Neuronal stem cell (in vitro differentiated cells): ENCODE data around the gene MT1M.

Source experiments
- DNase-seq: peaks from one replicate; pipeline ENCODE4 v3.0.0-alpha.2; 2013; ENCODE audit warnings: low spot score
- H2AFZ ChIP-seq: one replicate; pipeline ENCODE4 v1.6.1; 2013; ENCODE audit warnings: mild to moderate bottlenecking, low read length, inconsistent platforms
- H2AK5ac ChIP-seq: 2 replicates; pipeline ENCODE4 v1.6.1; 2013; ENCODE audit warnings: low read depth, mild to moderate bottlenecking, inconsistent platforms, low read length, moderate library complexity, mixed read lengths
- H2BK120ac ChIP-seq: 2 replicates; pipeline ENCODE4 v1.6.1; 2013; ENCODE audit warnings: low read depth, mild to moderate bottlenecking, inconsistent platforms, low read length, moderate library complexity, mixed read lengths
- H2BK12ac ChIP-seq: one replicate; pipeline ENCODE4 v1.6.1; 2013; ENCODE audit warnings: low read length, inconsistent platforms
- H2BK15ac ChIP-seq: 2 replicates; pipeline ENCODE4 v1.6.1; 2013; ENCODE audit warnings: mild to moderate bottlenecking, low read length, inconsistent platforms, mixed read lengths
- H2BK5ac ChIP-seq: one replicate; pipeline ENCODE4 v1.6.1; 2013; ENCODE audit warnings: inconsistent platforms, mild to moderate bottlenecking, low read length, moderate library complexity
- H3K14ac ChIP-seq: one replicate; pipeline ENCODE4 v1.6.1; 2013; ENCODE audit warnings: low read length, inconsistent platforms
- H3K18ac ChIP-seq: 2 replicates; pipeline ENCODE4 v1.6.1; 2013; ENCODE audit warnings: low read length, inconsistent platforms
- H3K23ac ChIP-seq: 2 replicates; pipeline ENCODE4 v1.6.1; 2013; ENCODE audit warnings: low read depth, mild to moderate bottlenecking, mixed read lengths, low read length, inconsistent platforms; ENCODE audit not compliant: poor library complexity
- H3K27ac ChIP-seq: replicated peaks from 3 replicates; pipeline ENCODE4 v1.5.1; 2013; ENCODE audit warnings: low read length, inconsistent platforms
- H3K27me3 ChIP-seq, 3 experiments: 2 replicates each; pipeline ENCODE4 v1.6.1; 2013; ENCODE audit warnings: low read length in 3 of 3, mild to moderate bottlenecking in 2 of 3, inconsistent platforms in 1 of 3, low read depth in 1 of 3, mixed read lengths in 1 of 3, moderate library complexity in 1 of 3; ENCODE audit not compliant: control insufficient read depth in 3 of 3, insufficient read depth in 3 of 3
- H3K36me3 ChIP-seq, 2 donors: replicated peaks in 1 of 2; 2 replicates each; pipeline ENCODE4 v1.6.1; 2013; ENCODE audit warnings: low read length in 2 of 2; ENCODE audit not compliant: control insufficient read depth in 2 of 2, insufficient read depth in 2 of 2
- H3K4ac ChIP-seq: 2 replicates; pipeline ENCODE4 v1.6.1; 2013; ENCODE audit warnings: inconsistent platforms, mild to moderate bottlenecking, low read length, moderate library complexity
- H3K4me1 ChIP-seq, 2 donors: 1 replicate in 1 of 2; 2 replicates in 1 of 2; pipeline ENCODE4 v1.6.1; 2013; ENCODE audit warnings: low read length in 2 of 2, low read depth in 1 of 2; ENCODE audit not compliant: control insufficient read depth in 2 of 2, insufficient read depth in 1 of 2
- H3K4me2 ChIP-seq: one replicate; pipeline ENCODE4 v1.6.1; 2013; ENCODE audit warnings: mild to moderate bottlenecking, low read length, inconsistent platforms; ENCODE audit not compliant: insufficient read depth, poor library complexity, severe bottlenecking
- H3K4me3 ChIP-seq, 2 donors: 2 replicates each; pipeline ENCODE4 v1.5.1; 2013; ENCODE audit warnings: low read length in 2 of 2, mild to moderate bottlenecking in 2 of 2, inconsistent platforms in 1 of 2, moderate library complexity in 1 of 2
- H3K79me1 ChIP-seq: one replicate; pipeline ENCODE4 v1.6.1; 2013; ENCODE audit warnings: low read depth, mild to moderate bottlenecking, inconsistent platforms, low read length, moderate library complexity
- H3K9ac ChIP-seq: one replicate; pipeline ENCODE4 v1.6.1; 2013; ENCODE audit warnings: mild to moderate bottlenecking, low read depth, low read length, inconsistent platforms; ENCODE audit not compliant: poor library complexity
- H3K9me3 ChIP-seq, 2 donors: replicated peaks in 1 of 2; 2 replicates each; pipeline versions ENCODE3 to v1.6.1; 2013; ENCODE audit warnings: low read length in 2 of 2, mild to moderate bottlenecking in 2 of 2, inconsistent platforms in 1 of 2, low read depth in 1 of 2, mixed read lengths in 1 of 2, moderate library complexity in 1 of 2; ENCODE audit not compliant: control insufficient read depth in 2 of 2, insufficient read depth in 1 of 2
- H4K8ac ChIP-seq: one replicate; pipeline ENCODE4 v1.6.1; 2013; ENCODE audit warnings: low read depth, mild to moderate bottlenecking, inconsistent platforms, low read length, moderate library complexity
- H4K91ac ChIP-seq: one replicate; pipeline ENCODE4 v1.6.1; 2013; ENCODE audit warnings: low read length, low read depth, mild to moderate bottlenecking, inconsistent platforms; ENCODE audit not compliant: poor library complexity
- WGBS, 2 donors: extraction: QIAGEN DNeasy Blood & Tissue Kit; methylation state at CpG; one replicate each; pipeline ENCODE4 v1.1.7; 2013; ENCODE audit warnings: missing lambda C conversion rate in 2 of 2, mixed read lengths in 1 of 2; ENCODE audit not compliant: insufficient read length in 2 of 2, insufficient replicate concordance in 1 of 2; ENCODE audit errors: extremely low coverage in 2 of 2; 5-methylcytosine and 5-hydroxymethylcytosine counted together

Gene MT1M

GRCh38 chr16:56608876-56609462 lies 23.5 kb upstream of the MT1M start:
- H2BK12ac ChIP-seq: no peak overlapping the region
- no peak overlapping the region for H3K14ac ChIP-seq
- WGBS, 2 donors: no CpG with 5 or more reads among the region's 21 CpGs
- H4K91ac ChIP-seq: no peak overlapping the region
- no peak overlapping the region for H2BK5ac ChIP-seq
- peak overlapping the region; percentile 74 for H3K4me2 ChIP-seq
- H3K4me1 ChIP-seq: peaks cover 16 to 22% of the 10 kb centered on the region in 2 donors
- no peak overlapping the region for H2AK5ac ChIP-seq
- no peak overlapping the region for H3K27ac ChIP-seq
- peak overlapping the region in 1 of 2 donors; percentile 48 for H3K4me3 ChIP-seq
- no peak overlapping the region for H3K4ac ChIP-seq
- no peak overlapping the region for H3K23ac ChIP-seq
- no peak overlapping the region for H2BK120ac ChIP-seq
- H4K8ac ChIP-seq: no peak overlapping the region
- no peak overlapping the region for H2BK15ac ChIP-seq
- H3K9me3 ChIP-seq: no peaks in the 10 kb centered on the region
- peak overlapping the region; percentile 81 for H2AFZ ChIP-seq
- H3K27me3 ChIP-seq: peaks cover 6 to 39% (median 31%) of the 10 kb centered on the region in 3 experiments
- no peak overlapping the region for H3K9ac ChIP-seq
- H3K79me1 ChIP-seq: no peaks in the 10 kb centered on the region
- DNase-seq: no peak
- H3K36me3 ChIP-seq: no peaks in the 10 kb centered on the region
- H3K18ac ChIP-seq: no peak overlapping the region

- WGBS, 2 donors: no CpG with 5 or more reads among the region's 6 CpGs
- Histone ChIP-seq H2BK5ac (no peak overlapping the region), H2AFZ (peak overlapping the region; percentile 81), H2BK120ac (no peak overlapping the region), H3K4me3 (peak overlapping the region in 1 of 2 donors; percentile 48), H3K79me1 (no peaks in the 10 kb centered on the region), H3K4ac (no peak overlapping the region), H3K9me3 (no peaks in the 10 kb centered on the region), H3K18ac (no peak overlapping the region), H2AK5ac (no peak overlapping the region), H3K14ac (no peak overlapping the region), H2BK15ac (no peak overlapping the region), H3K27ac (no peak overlapping the region), H2BK12ac (no peak overlapping the region), H3K36me3 (no peaks in the 10 kb centered on the region), H4K91ac (no peak overlapping the region), H4K8ac (no peak overlapping the region), H3K9ac (no peak overlapping the region), H3K23ac (no peak overlapping the region), H3K4me1 (peaks cover 16 to 22% of the 10 kb centered on the region in 2 donors), H3K27me3 (peaks cover 6 to 39% (median 31%) of the 10 kb centered on the region in 3 experiments), H3K4me2 (no peak overlapping the region)
- no peak for DNase-seq
Observed at GRCh38 chr16:56609463-56609921, 23.0 kb upstream of the MT1M start.

GRCh38 chr16:56610017-56610608 lies 22.3 kb upstream of the MT1M start:
- Histone ChIP-seq H3K36me3 (no peaks in the 10 kb centered on the region), H2AFZ (peak overlapping the region; percentile 81), H3K4me2 (no peak overlapping the region), H3K18ac (peak overlapping the region; percentile 69), H4K91ac (no peak overlapping the region), H3K9me3 (no peaks in the 10 kb centered on the region), H2BK5ac (no peak overlapping the region), H3K4me1 (peaks cover 16 to 22% of the 10 kb centered on the region in 2 donors), H3K27ac (no peak overlapping the region), H3K9ac (peak overlapping the region; percentile 18), H3K23ac (peak overlapping the region; percentile 43), H2BK15ac (no peak overlapping the region), H2BK120ac (no peak overlapping the region), H4K8ac (no peak overlapping the region), H2AK5ac (no peak overlapping the region), H3K79me1 (no peaks in the 10 kb centered on the region), H3K4me3 (no peak overlapping the region), H3K4ac (no peak overlapping the region), H3K14ac (peak overlapping the region; percentile 50), H3K27me3 (peaks cover 6 to 44% (median 36%) of the 10 kb centered on the region in 3 experiments), H2BK12ac (no peak overlapping the region)
- DNase-seq: no peak
- no CpG with 5 or more reads among the region's 10 CpGs for WGBS, 2 donors

- H2BK120ac ChIP-seq: no peak overlapping the region
- no peaks in the 10 kb centered on the region for H3K36me3 ChIP-seq
- H3K4ac ChIP-seq: no peak overlapping the region
- H2AK5ac ChIP-seq: no peak overlapping the region
- no peak overlapping the region for H3K14ac ChIP-seq
- H3K79me1 ChIP-seq: no peaks in the 10 kb centered on the region
- no CpG with 5 or more reads among the region's 2 CpGs for WGBS, 2 donors
- H3K9ac ChIP-seq: no peak overlapping the region
- no peaks in the 10 kb centered on the region for H3K9me3 ChIP-seq
- H2AFZ ChIP-seq: peak overlapping the region; percentile 81
- no peak overlapping the region for H2BK5ac ChIP-seq
- no peak overlapping the region for H3K4me2 ChIP-seq
- H3K4me1 ChIP-seq: peaks cover 16 to 22% of the 10 kb centered on the region in 2 donors
- no peak for DNase-seq
- H3K4me3 ChIP-seq: no peak overlapping the region
- no peak overlapping the region for H4K8ac ChIP-seq
- H3K27ac ChIP-seq: no peak overlapping the region
- H3K23ac ChIP-seq: peak overlapping the region; percentile 43
- H2BK12ac ChIP-seq: no peak overlapping the region
- no peak overlapping the region for H3K18ac ChIP-seq
- peaks cover 6 to 45% (median 38%) of the 10 kb centered on the region in 3 experiments for H3K27me3 ChIP-seq
- H4K91ac ChIP-seq: no peak overlapping the region
- H2BK15ac ChIP-seq: no peak overlapping the region
Observed at GRCh38 chr16:56610609-56611111, 21.8 kb upstream of the MT1M start.
